SU-DHL-6 (cell line): ENCODE measurements around the gene COMT.

Experiments
- H2AFZ ChIP-seq: fragments of 200-600 bp; sonication (generic); 2 replicates; pipeline ENCODE4 v1.6.1; 2014; ENCODE audit warnings: low read depth, mild to moderate bottlenecking, moderate library complexity, mixed read lengths, antibody characterized with exemption, low read length; ENCODE audit not compliant: severe bottlenecking
- H3F3A ChIP-seq: fragments of 200-600 bp; shearing (Covaris generic); 2 replicates; pipeline ENCODE4 v1.6.0; 2016; ENCODE audit warnings: antibody characterized with exemption, mild to moderate bottlenecking; ENCODE audit not compliant: insufficient read depth
- H3K27ac ChIP-seq: fragments of 200-600 bp; sonication (generic); 2 replicates; pipeline ENCODE4 v1.5.1; 2016; ENCODE audit warnings: low read depth, mild to moderate bottlenecking, low read length, moderate library complexity, mixed read lengths
- H3K27me3 ChIP-seq: fragments of 200-600 bp; sonication (generic), shearing (Covaris generic); 2 replicates; pipeline ENCODE4 v1.6.0; 2014; ENCODE audit warnings: mild to moderate bottlenecking, low read length
- H3K36me3 ChIP-seq: fragments of 200-600 bp; sonication (generic); 2 replicates; pipeline ENCODE4 v1.6.1; 2014; ENCODE audit warnings: mild to moderate bottlenecking, low read length, mixed read lengths
- H3K4me2 ChIP-seq: fragments of 300-600, 200-600 bp; shearing (Covaris generic), sonication (generic); 2 replicates; pipeline ENCODE4 v1.6.0; 2014; ENCODE audit warnings: low read length, low read depth, mild to moderate bottlenecking; ENCODE audit not compliant: poor library complexity, severe bottlenecking
- H3K4me3 ChIP-seq: fragments of 200-600 bp; sonication (generic); 2 replicates; pipeline ENCODE4 v1.5.1; 2014; ENCODE audit warnings: antibody characterized with exemption, low read length, mild to moderate bottlenecking, mixed read lengths; ENCODE audit not compliant: insufficient read depth, poor library complexity, severe bottlenecking
- H3K79me2 ChIP-seq: fragments of 200-600 bp; sonication (generic); 2 replicates; pipeline ENCODE4 v1.6.1; 2014; ENCODE audit warnings: mild to moderate bottlenecking, low read length, moderate library complexity; ENCODE audit not compliant: insufficient read depth
- H3K9ac ChIP-seq: fragments of 200-600 bp; sonication (generic); 2 replicates; pipeline ENCODE4 v1.7.0; 2014; ENCODE audit warnings: mild to moderate bottlenecking, low read length
- H3K9me2 ChIP-seq: fragments of 200-600 bp; sonication (generic); replicated peaks from 2 replicates; pipeline ENCODE4 v1.6.1; 2014; ENCODE audit warnings: low read length; ENCODE audit not compliant: insufficient read depth
- H3K9me3 ChIP-seq: fragments of 200-600 bp; sonication (generic); 2 replicates; pipeline ENCODE4 v1.6.1; 2014; ENCODE audit warnings: low read length, mixed read lengths; ENCODE audit not compliant: insufficient read depth
- H4K20me1 ChIP-seq: fragments of 200-600 bp; sonication (generic); 2 replicates; pipeline ENCODE4 v1.6.1; 2014; ENCODE audit warnings: low read depth, mild to moderate bottlenecking, antibody characterized with exemption, low read length, moderate library complexity, mixed read lengths
- CTCF ChIP-seq: fragments of 200-600 bp; sonication (generic); IDR thresholded peaks from one replicate; pipeline ENCODE4 v1.5.1; 2017; ENCODE audit warnings: antibody characterized with exemption, mild to moderate bottlenecking, low read length, moderate library complexity; ENCODE audit not compliant: insufficient read depth, poor library complexity, severe bottlenecking
- EZH2phosphoT487 ChIP-seq: fragments of 200-600 bp; sonication (generic), shearing (Covaris generic); conservative IDR thresholded peaks from 2 replicates; pipeline ENCODE4 v1.6.1; 2018; ENCODE audit warnings: mild to moderate bottlenecking, antibody characterized with exemption, low read length, moderate library complexity, mixed read lengths

The COMT gene

GRCh38 chr22:20000246-20001081 is 58.9 kb downstream of the COMT start:
- no peak overlapping the region for H3K4me2 ChIP-seq
- H4K20me1 ChIP-seq: no peaks in the 10 kb centered on the region
- H3K9me2 ChIP-seq: no peaks in the 10 kb centered on the region
- H3K4me3 ChIP-seq: no peak overlapping the region
- H2AFZ ChIP-seq: no peak overlapping the region
- no peaks in the 10 kb centered on the region for H3K36me3 ChIP-seq
- H3F3A ChIP-seq: no peaks in the 10 kb centered on the region
- no peaks in the 10 kb centered on the region for H3K9me3 ChIP-seq
- H3K9ac ChIP-seq: no peak overlapping the region
- TF ChIP-seq CTCF (no peak), EZH2phosphoT487 (no peak)
- H3K79me2 ChIP-seq: no peaks in the 10 kb centered on the region
- H3K27me3 ChIP-seq: no peaks in the 10 kb centered on the region
- no peak overlapping the region for H3K27ac ChIP-seq

GRCh38 chr22:20001082-20001638 is 59.6 kb downstream of the COMT start:
- TF ChIP-seq CTCF: no peak
- no peak for TF ChIP-seq EZH2phosphoT487
- Histone ChIP-seq H2AFZ (no peak overlapping the region), H3K9ac (no peak overlapping the region), H3K4me3 (no peak overlapping the region), H3K27me3 (no peaks in the 10 kb centered on the region), H3K4me2 (no peak overlapping the region), H3K9me2 (no peaks in the 10 kb centered on the region), H3K27ac (no peak overlapping the region), H4K20me1 (no peaks in the 10 kb centered on the region), H3K9me3 (no peaks in the 10 kb centered on the region), H3K79me2 (no peaks in the 10 kb centered on the region), H3F3A (no peaks in the 10 kb centered on the region), H3K36me3 (no peaks in the 10 kb centered on the region)

GRCh38 chr22:20002128-20002527 is 60.6 kb downstream of the COMT start:
- Histone ChIP-seq H3K9me3 (no peaks in the 10 kb centered on the region), H3K27ac (no peak overlapping the region), H3K4me2 (no peak overlapping the region), H3K36me3 (no peaks in the 10 kb centered on the region), H3K27me3 (no peaks in the 10 kb centered on the region), H3K4me3 (no peak overlapping the region), H4K20me1 (no peaks in the 10 kb centered on the region), H3K9me2 (no peaks in the 10 kb centered on the region), H2AFZ (no peak overlapping the region), H3K9ac (no peak overlapping the region), H3K79me2 (no peaks in the 10 kb centered on the region), H3F3A (no peaks in the 10 kb centered on the region)
- TF ChIP-seq CTCF (no peak), EZH2phosphoT487 (no peak)
